ENCODE data around the gene ARHGAP19.

DNA sequence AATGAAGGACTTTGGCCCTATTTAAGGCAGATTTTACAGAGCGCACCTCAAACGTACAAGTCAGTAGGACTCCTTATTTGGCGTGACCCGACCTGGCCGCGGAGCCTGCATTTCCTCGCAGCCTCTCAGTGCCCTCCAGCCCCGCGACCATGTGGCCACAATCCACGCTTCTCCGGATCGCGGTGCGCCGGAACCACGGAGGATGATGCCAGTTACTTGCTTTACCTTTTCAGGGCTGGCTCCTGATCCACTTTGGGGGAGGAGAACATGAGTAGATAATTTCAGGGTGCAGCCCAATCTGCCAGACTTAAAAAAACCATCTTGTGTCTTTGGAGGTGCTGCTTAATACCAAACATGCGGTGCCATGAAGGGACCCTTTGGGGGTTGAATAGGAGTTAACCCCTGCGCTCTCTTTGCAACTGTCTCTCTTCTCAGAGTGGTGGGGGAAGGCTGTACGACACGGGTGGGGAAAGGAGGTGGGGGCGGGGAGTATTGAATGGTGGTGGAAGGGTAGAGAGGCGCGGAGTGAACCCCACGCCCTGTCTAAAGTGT is 28.1 kb upstream of the ARHGAP19 start:
- no peak for TF ChIP-seq IRF2 (CRISPR knock-in tag; IDR thresholded peaks at IDR 0.05)
- TF ChIP-seq, protein P1, sequence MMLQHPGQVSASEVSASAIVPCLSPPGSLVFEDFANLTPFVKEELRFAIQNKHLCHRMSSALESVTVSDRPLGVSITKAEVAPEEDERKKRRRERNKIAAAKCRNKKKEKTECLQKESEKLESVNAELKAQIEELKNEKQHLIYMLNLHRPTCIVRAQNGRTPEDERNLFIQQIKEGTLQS (IDR thresholded peaks at IDR 0.05), result no peak
- TF ChIP-seq, protein P1 (CRISPR knock-in tag; conservative IDR thresholded peaks at IDR 0.05), result no peak
- no peak for TF ChIP-seq YY1 (IDR thresholded peaks at IDR 0.05; ENCODE audit: borderline replicate concordance in 1 of 3, control insufficient read depth in 1 of 3, extremely low read depth in 1 of 3, insufficient read depth in 3 of 3, insufficient read length in 1 of 3, insufficient replicate concordance in 2 of 3, low read depth in 1 of 3, low read length in 2 of 3)
- no peak for TF ChIP-seq CTCF (IDR thresholded peaks at IDR 0.05 in 2 of 3, conservative IDR thresholded peaks at IDR 0.05 in 1 of 3; ENCODE audit: insufficient read depth in 2 of 3, low read depth in 1 of 3, low read length in 3 of 3)
- no peak for TF ChIP-seq RNF2 (IDR thresholded peaks at IDR 0.05)
- no peak for TF ChIP-seq SNRNP70 (optimal IDR thresholded peaks at IDR 0.05; ENCODE audit: low read depth, low read length)
- no peak for TF ChIP-seq RAD51 (IDR thresholded peaks at IDR 0.05; ENCODE audit: borderline replicate concordance, low read depth)
- no peak for TF ChIP-seq CHCHD3 (CRISPR knock-in tag; IDR thresholded peaks at IDR 0.05)
- TF ChIP-seq TAF1 (IDR thresholded peaks at IDR 0.05; ENCODE audit: control insufficient read depth, extremely low read depth, insufficient read depth, low read length, severe bottlenecking), result no peak

All from K562 (cell line).